ENCODE data around the gene FOXK2. TPM values are rescaled to one million over a fixed set of nuclear protein-coding genes. Genes with fewer than 3 reads are reported as not detected.

FOXK2 gene
- total RNA-seq: 10 to 100 TPM; 35.7 to 69.1 (median 41.6) TPM
- 19.9 TPM for polyA plus RNA-seq
- long read RNA-seq, donor 1, full-length matches to known transcripts: 27 of 66 reads
- long read RNA-seq, donor 1, partial matches to known transcripts: 26 of 66 reads
- long read RNA-seq, donor 1, other reads (novel, unspliced or antisense): 13 of 66 reads
- long read RNA-seq, donor 2, full-length matches to known transcripts: 17 of 30 reads
- long read RNA-seq, donor 2, partial matches to known transcripts: 7 of 30 reads
- long read RNA-seq, donor 2, other reads (novel, unspliced or antisense): 6 of 30 reads
- long read RNA-seq, donor 3, full-length matches to known transcripts: 29 of 121 reads
- long read RNA-seq, donor 3, partial matches to known transcripts: 79 of 121 reads
- long read RNA-seq, donor 3, other reads (novel, unspliced or antisense): 13 of 121 reads
- long read RNA-seq, donor 4, full-length matches to known transcripts: 36 of 47 reads
- long read RNA-seq, donor 4, partial matches to known transcripts: 8 of 47 reads
- long read RNA-seq, donor 4, other reads (novel, unspliced or antisense): 3 of 47 reads

DNA sequence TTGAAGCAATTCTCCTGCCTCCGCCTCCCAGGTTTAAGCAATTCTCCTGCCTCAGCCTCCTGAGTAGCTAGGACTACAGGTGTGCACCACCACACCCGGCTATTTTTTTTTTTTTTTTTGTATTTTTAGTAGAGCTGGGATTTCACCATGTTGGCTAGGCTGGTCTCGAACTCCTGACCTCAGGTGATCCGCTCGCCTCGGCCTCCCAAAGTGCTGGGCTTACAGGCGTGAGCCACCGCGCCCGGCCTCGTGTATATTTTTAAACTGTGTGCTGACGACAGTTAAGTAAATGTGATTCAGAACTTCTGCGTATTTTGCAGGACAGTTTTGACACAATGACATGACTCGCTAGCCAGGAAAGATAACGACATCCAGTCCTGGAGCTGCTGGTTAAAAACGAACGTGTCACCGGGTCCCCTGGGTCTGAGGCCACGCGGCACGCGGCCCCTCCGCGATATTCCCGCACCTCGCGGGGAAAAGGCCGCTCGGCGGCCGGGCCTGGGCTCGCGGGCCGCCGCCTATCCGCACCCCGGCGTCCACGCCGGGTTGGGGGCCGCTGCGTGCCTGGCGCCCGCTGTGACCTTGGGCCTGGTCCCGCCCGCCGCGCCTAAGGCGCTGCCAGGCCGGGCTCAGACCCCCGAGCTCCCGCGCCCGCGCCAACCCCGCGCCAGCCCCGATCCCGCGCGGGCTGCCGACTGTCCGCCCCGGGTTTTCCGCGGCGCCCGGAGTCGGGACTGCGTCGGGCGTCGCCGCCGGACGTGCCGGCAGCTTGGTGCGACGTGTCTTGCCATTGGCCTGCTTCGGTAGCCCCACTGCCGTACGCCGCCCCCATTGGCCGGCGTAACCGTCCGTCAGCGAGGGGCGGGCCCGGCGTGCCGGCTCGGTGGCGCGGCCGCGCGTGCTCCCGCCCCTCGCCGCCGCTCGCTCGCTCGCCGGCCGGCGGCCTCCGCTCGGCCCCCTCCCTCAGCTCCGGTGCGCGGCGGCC lies at the start of gene FOXK2:
FOXK2 (plus strand) TSS at position 907 of the 985 bp plus-strand sequence. CDS start 157 bp downstream, outside the sequence.
- H3K9me3 ChIP-seq (ENCODE audit: control insufficient read depth, low read length): no peaks in the 10 kb centered on the region
- 3% methylated on average over 114 of the region's 114 CpGs for WGBS
- ATAC-seq: peak; percentile 98 to 99
- H3K27me3 ChIP-seq (ENCODE audit: control insufficient read depth, insufficient read depth): no peaks in the 10 kb centered on the region
- DNase-seq: peak; percentile 93 to 98 (median 97)
- H3K27ac ChIP-seq (ENCODE audit: low read length): peak within 1 kb of the TSS; percentile 99
- H3K4me1 ChIP-seq (ENCODE audit: control insufficient read depth, insufficient read depth, low read length): peaks cover 5% of the 10 kb centered on the region
- intact Hi-C loops (cut with DNase I): no loop called here
- H3K4me3 ChIP-seq (ENCODE audit: low read length): peak within 1 kb of the TSS; percentile 99

DNA sequence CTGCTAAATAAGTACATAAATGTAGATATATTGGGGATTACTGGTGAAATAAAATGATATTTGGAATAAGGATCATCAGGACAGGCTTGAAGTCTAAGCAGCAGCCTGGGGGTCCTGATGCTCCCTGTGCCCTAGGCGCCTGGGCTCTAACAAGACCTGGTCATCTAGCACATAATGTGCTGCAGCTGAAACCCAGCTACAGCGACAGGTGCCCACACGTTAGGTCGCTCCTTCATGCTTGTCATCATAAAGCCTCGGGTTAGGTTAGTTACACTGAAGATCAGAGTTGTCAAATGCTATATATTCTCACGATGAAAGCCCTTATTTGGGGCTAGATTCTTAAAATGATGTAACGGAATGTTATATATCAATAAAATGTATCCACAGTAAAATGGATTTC lies 49.5 kb upstream of the FOXK2 start:
- H3K27me3 ChIP-seq (ENCODE audit: control insufficient read depth, insufficient read depth): no peaks in the 10 kb centered on the region
- no peak for ATAC-seq
- no peaks in the 10 kb centered on the region for H3K4me1 ChIP-seq (ENCODE audit: control insufficient read depth, insufficient read depth, low read length)
- WGBS: 97% methylated on average over 7 of the region's 7 CpGs
- H3K27ac ChIP-seq (ENCODE audit: low read length): no peak overlapping the region
- peak in 1 of 3 donors; percentile 6 for DNase-seq
- intact Hi-C loops (cut with DNase I): no loop called here
- no peaks in the 10 kb centered on the region for H3K9me3 ChIP-seq (ENCODE audit: control insufficient read depth, low read length)
- no peak overlapping the region for H3K4me3 ChIP-seq (ENCODE audit: low read length)

DNA sequence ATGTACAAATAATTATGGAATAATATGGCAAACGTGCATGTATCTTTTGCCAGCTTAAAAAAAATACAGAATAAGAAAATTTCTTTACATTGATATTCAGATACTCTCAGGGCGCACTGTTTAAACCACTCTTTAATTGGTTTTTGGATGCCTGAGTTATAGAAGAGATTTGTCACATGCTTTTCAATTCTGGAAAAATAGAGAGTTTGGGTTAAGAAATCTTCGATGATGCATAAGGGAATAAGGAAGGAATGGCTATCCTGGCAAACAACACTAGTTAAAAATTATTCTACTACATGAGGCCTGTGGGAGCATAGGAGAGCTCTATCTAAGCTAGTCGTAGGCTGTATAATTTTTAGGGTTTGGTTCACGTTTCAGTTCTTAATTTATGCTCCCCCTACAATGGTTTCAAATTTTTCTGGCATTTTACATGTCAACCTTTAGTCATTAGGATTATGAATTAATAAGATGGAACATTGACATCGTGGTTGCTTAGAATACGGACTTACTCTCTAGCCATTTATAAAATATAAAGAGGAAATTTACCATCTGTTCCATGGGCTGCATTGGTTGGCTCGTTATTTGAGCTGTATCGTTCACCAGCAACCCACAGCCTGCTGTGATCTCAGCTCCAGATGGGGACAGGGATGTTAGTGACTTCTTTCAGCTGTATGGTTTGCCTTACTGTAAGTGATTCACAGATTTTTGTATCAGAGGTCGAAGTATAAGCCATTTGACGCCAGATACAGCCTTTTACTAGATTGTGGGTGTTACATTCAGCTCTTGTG lies 45.1 kb upstream of the FOXK2 start:
- Histone ChIP-seq H3K4me1 (ENCODE audit: control insufficient read depth, insufficient read depth, low read length) (no peaks in the 10 kb centered on the region), H3K9me3 (ENCODE audit: control insufficient read depth, low read length) (no peaks in the 10 kb centered on the region), H3K27me3 (ENCODE audit: control insufficient read depth, insufficient read depth) (no peaks in the 10 kb centered on the region), H3K27ac (ENCODE audit: low read length) (no peak overlapping the region), H3K4me3 (ENCODE audit: low read length) (no peak overlapping the region)
- ATAC-seq (no peak), DNase-seq (no peak)
- 83% methylated on average over 11 of the region's 11 CpGs for WGBS
- intact Hi-C loops (cut with DNase I): no loop called here

DNA sequence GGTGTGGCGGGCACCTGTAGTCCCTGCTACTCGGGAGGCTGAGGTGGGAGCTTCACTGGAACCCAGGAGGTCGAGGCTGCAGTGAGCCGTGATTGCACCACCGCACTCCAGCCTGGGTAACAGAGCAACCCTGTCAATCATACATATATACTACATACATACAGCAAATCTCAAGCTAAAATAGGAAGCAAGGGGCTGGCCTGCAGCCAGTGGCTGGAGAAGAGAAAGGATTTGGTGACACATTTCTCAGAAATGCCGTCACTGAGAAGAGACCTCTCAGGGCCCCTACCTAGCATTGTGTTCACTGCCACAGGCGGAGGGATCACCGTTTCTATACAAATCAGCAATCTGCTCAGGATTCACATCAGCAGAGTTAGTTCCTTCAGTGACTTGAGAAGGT lies 44.1 kb upstream of the FOXK2 start:
- 79% methylated on average over 8 of the region's 8 CpGs for WGBS
- DNase-seq: peak in 1 of 3 donors; percentile 6
- no peak for ATAC-seq

DNA sequence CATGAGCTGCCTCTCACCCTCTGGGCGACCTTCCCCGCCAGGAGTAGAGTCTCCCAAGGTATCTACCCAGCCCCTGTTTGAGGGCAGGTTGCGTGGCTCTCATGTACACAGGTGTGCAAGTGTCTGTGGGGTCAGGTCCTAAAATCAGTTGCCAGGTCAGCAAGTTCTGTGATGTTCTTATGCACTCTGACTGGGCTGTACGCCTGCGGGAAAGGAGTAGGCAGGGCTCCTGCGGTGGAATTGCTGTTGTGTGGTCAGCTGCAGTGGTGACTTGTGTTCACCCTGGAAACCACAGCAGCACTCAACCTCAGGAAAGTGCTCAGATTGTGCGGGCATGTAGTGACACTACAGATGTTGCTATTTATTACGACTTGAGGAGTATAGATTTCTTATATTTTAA lies 41.6 kb upstream of the FOXK2 start:
- WGBS: 90% methylated on average over 8 of the region's 8 CpGs
- intact Hi-C loops (cut with DNase I): no loop called here
- Histone ChIP-seq H3K4me3 (ENCODE audit: low read length) (no peak overlapping the region), H3K9me3 (ENCODE audit: control insufficient read depth, low read length) (no peaks in the 10 kb centered on the region), H3K4me1 (ENCODE audit: control insufficient read depth, insufficient read depth, low read length) (no peaks in the 10 kb centered on the region), H3K27me3 (ENCODE audit: control insufficient read depth, insufficient read depth) (no peaks in the 10 kb centered on the region), H3K27ac (ENCODE audit: low read length) (no peak overlapping the region)
- ATAC-seq (no peak), DNase-seq (peak in 1 of 3 donors; percentile 7)

More for the DNA sequence above, 44.1 kb upstream of the FOXK2 start:
- Histone ChIP-seq H3K27me3 (ENCODE audit: control insufficient read depth, insufficient read depth) (no peaks in the 10 kb centered on the region), H3K4me1 (ENCODE audit: control insufficient read depth, insufficient read depth, low read length) (no peaks in the 10 kb centered on the region), H3K9me3 (ENCODE audit: control insufficient read depth, low read length) (no peaks in the 10 kb centered on the region), H3K4me3 (ENCODE audit: low read length) (no peak overlapping the region), H3K27ac (ENCODE audit: low read length) (no peak overlapping the region)
- intact Hi-C loops (cut with DNase I): no loop called here

DNA sequence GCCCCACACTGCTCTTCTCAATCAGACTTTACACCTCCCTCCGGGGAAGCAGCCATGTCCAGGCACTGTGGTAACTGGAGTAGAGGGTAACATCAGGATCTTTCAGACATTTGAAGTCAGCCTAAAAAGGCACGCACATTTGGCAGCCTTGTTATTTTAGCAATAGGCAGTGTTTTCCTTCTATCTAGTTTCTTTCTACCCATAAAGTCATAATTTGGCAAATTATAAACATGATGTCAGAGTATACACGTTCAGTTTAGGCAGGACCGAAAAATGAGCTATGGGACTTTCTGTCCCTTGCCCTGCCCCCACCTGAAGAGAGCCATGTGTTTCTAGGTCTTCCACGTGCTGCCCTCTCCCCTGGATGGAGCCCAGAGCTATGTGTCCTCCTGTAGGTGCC lies 39.9 kb upstream of the FOXK2 start:
- DNase-seq (peak in 1 of 3 donors; percentile 28), ATAC-seq (no peak)
- Histone ChIP-seq H3K9me3 (ENCODE audit: control insufficient read depth, low read length) (no peaks in the 10 kb centered on the region), H3K27ac (ENCODE audit: low read length) (no peak overlapping the region), H3K27me3 (ENCODE audit: control insufficient read depth, insufficient read depth) (no peaks in the 10 kb centered on the region), H3K4me1 (ENCODE audit: control insufficient read depth, insufficient read depth, low read length) (no peaks in the 10 kb centered on the region), H3K4me3 (ENCODE audit: low read length) (no peak overlapping the region)
- intact Hi-C loops (cut with DNase I): no loop called here
- 76% methylated on average over 5 of the region's 5 CpGs for WGBS

DNA sequence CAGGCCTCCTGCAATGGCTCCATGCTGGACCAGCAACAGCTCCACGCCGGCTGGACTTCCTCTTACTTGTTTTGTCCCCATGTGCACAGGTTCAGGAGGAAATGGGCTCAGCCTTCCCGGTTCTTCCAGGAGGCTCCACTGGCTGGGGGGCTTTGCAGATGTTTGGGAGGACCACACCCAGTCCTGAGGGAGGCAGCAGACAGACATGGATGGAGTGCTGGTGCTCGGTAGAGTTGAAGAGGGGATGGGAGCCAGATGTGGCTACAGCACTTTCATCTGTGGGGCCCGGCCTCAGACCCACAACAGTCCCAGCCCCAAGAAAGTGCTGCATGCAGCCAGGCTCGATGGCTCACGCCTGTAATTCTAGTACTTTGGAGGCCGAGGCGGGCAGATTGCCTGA lies 39.2 kb upstream of the FOXK2 start:
- intact Hi-C loops (cut with DNase I): no loop called here
- H3K4me1 ChIP-seq (ENCODE audit: control insufficient read depth, insufficient read depth, low read length): no peaks in the 10 kb centered on the region
- H3K9me3 ChIP-seq (ENCODE audit: control insufficient read depth, low read length): no peaks in the 10 kb centered on the region
- H3K27me3 ChIP-seq (ENCODE audit: control insufficient read depth, insufficient read depth): no peaks in the 10 kb centered on the region
- WGBS: 83% methylated on average over 9 of the region's 9 CpGs
- peak in 2 of 3 donors; percentile 24 to 27 for DNase-seq
- ATAC-seq: no peak
- no peak overlapping the region for H3K27ac ChIP-seq (ENCODE audit: low read length)
- H3K4me3 ChIP-seq (ENCODE audit: low read length): no peak overlapping the region

DNA sequence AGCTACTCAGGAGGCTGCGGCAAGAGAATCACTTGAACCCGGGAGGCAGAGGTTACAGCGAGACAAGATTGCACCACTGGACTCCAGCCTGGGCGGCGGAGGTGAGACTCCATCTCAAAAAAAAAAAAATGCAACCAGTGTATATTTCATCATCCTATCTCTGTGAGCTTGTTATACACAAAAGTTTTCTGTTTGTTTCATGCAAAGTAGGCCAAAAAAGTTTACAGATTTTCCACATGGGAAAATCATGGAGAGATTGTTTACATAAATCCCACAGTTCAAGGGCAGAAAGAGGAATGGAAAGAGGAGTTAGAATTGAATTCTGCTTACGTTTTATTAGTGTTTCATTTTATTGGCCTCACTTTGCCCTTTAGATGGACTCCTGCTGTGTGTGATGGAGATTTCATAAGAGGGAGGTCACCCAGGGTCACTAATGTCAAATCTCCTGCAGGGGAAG lies 36.3 kb upstream of the FOXK2 start:
- Histone ChIP-seq H3K27me3 (ENCODE audit: control insufficient read depth, insufficient read depth) (no peaks in the 10 kb centered on the region), H3K27ac (ENCODE audit: low read length) (no peak overlapping the region), H3K9me3 (ENCODE audit: control insufficient read depth, low read length) (no peaks in the 10 kb centered on the region), H3K4me3 (ENCODE audit: low read length) (no peak overlapping the region), H3K4me1 (ENCODE audit: control insufficient read depth, insufficient read depth, low read length) (no peaks in the 10 kb centered on the region)
- 92% methylated on average over 6 of the region's 6 CpGs for WGBS
- DNase-seq (peak in 2 of 3 donors; percentile 4 to 21), ATAC-seq (no peak)
- intact Hi-C loops (cut with DNase I): no loop called here

DNA sequence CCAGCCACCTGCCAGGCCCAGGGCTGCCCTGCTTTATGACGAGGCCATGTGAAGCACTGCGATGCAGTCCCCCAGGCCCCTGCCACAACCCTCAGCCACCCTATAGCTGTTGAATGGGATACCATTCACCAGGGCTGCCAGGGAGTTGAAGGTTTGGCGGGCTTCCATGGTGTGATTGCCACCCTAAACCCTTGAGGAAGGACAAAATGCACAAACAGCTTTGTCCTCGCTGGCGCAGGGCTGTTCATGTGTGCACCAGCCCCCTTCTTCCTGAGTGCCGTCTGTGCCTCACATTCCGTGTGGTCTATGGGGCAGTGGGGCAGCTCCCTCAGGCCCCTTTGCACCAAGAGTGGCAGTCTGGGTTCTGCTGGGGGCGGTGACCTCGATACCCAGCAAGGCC lies 35.7 kb upstream of the FOXK2 start:
- DNase-seq (peak in 1 of 3 donors; percentile 60), ATAC-seq (peak in 1 of 2 donors; percentile 37)
- no peak overlapping the region for H3K4me3 ChIP-seq (ENCODE audit: low read length)
- H3K27ac ChIP-seq (ENCODE audit: low read length): no peak overlapping the region
- H3K9me3 ChIP-seq (ENCODE audit: control insufficient read depth, low read length): no peaks in the 10 kb centered on the region
- no peaks in the 10 kb centered on the region for H3K4me1 ChIP-seq (ENCODE audit: control insufficient read depth, insufficient read depth, low read length)
- H3K27me3 ChIP-seq (ENCODE audit: control insufficient read depth, insufficient read depth): no peaks in the 10 kb centered on the region
- 79% methylated on average over 9 of the region's 9 CpGs for WGBS
- intact Hi-C loops (cut with DNase I): no loop called here
